ENCODE measurements around the gene DSCAM. TPM values are rescaled to one million over a fixed set of nuclear protein-coding genes. Genes with fewer than 3 reads are reported as not detected.

DSCAM gene
- total RNA-seq, 4 donors from 2014 or later, result not detected

DNA sequence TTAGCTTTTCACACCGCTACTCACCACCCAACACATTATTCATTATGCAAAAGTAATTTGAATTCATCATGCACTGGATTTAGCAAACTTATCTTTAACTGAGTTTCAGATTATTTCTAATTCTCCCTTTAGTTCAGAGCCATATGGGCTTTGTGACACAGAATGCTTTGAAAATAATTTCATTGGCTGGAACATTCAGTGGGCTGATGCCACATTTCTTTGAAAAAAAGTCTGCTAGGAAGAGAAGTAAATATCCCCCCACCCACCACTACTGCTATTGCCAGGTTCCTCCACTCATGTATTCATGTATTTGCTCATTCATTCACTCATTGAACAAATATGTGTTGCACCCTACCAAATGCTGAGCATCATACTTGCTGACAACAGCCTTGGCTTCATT is 280.5 kb downstream of the DSCAM start:
- no peak for TF ChIP-seq POLR2A (IDR thresholded peaks at IDR 0.05)
- TF ChIP-seq CTCF (IDR thresholded peaks at IDR 0.05), result no peak
- no peak for DNase-seq (ENCODE audit: low spot score in 2 of 2)
- H3K4me3 ChIP-seq (ENCODE audit: low read depth, poor library complexity, severe bottlenecking), result no peak overlapping the region
- intact Hi-C loops (cut with DNase I; ENCODE audit: low total_unique reads), result no loop called here
- 42 to 56% methylated on average over 1 of the region's 1 CpG for WGBS, 2 donors

DNA sequence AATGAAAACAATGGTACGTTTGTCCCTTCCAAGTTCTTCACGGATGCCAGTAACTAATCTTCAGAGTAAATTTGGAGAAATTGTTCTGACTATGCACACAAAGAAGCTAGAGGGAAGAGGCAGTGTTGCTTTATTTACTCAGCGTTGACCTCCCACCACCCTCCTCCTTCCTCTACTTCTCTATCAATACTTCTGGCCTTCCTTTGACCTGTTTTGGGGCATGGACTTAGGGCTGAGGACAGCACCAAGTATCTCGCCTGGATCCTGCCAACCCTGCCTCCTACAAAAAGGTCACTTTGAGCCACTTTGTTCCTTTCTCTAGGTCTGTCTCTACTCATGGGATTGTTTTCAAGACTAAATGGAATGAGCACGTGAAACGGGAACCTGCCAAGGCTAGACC is 282.6 kb downstream of the DSCAM start:
- intact Hi-C loops (cut with DNase I; ENCODE audit: low total_unique reads), result no loop called here

GRCh38 chr21:40563900-40564299 is 283.1 kb downstream of the DSCAM start:
- intact Hi-C loops (cut with DNase I; ENCODE audit: low total_unique reads), result no loop called here
- whole genome bisulfite sequencing, 2 donors, result 47 to 64% methylated on average over 4 of the region's 4 CpGs
- no peak for DNase-seq (ENCODE audit: low spot score in 2 of 2)
- TF ChIP-seq CTCF (IDR thresholded peaks at IDR 0.05), result no peak
- no peak for TF ChIP-seq POLR2A (IDR thresholded peaks at IDR 0.05)
- H3K4me3 ChIP-seq (ENCODE audit: low read depth, poor library complexity, severe bottlenecking), result no peak overlapping the region

More for the DNA sequence above, 282.6 kb downstream of the DSCAM start:
- WGBS, 2 donors, result 69 to 70% methylated on average over 6 of the region's 6 CpGs
- no peak overlapping the region for H3K4me3 ChIP-seq (ENCODE audit: low read depth, poor library complexity, severe bottlenecking)
- no peak for DNase-seq (ENCODE audit: low spot score in 2 of 2)
- TF ChIP-seq POLR2A (IDR thresholded peaks at IDR 0.05) (no peak), CTCF (IDR thresholded peaks at IDR 0.05) (no peak)

DNA sequence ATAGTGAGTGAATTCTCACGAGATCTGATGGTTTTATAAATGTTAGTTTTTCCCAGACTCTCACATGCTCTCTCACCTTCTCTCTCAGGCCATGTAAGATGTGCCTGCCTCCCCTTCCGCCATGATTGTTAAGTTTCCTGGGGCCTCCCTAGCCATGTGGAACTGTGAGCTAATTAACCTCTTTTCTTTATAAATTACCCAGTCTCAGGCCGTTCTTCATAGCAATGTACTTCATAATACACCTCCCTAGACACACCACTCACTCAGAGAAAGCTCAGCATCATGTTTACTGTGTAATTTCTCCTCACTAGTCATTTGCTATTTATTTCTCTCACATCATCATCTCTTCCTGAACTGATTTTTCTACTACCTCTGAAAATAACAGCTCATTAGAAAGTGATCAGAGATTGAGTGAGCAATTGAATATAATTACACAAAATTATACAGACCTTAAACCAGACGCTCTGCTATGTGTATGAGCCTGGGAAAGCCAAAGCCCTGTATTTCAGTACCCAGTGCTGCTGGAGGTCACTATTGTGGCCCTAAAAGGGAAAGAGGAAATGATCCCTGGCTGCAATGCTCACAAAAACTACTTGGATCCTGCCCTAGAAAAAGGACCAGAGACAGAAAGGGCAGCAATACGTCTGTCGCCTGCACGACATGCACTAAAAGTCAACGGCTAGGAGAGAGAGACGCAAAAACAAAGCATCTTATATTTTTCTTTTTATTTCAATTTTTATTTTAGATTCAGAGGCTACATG is 284.5 kb downstream of the DSCAM start:
- H3K4me3 ChIP-seq (ENCODE audit: low read depth, poor library complexity, severe bottlenecking), result no peak overlapping the region
- DNase-seq (ENCODE audit: low spot score in 2 of 2), result no peak
- TF ChIP-seq POLR2A (IDR thresholded peaks at IDR 0.05), result no peak
- TF ChIP-seq CTCF (IDR thresholded peaks at IDR 0.05), result no peak
- 73 to 77% methylated on average over 9 of the region's 9 CpGs for WGBS, 2 donors
- intact Hi-C loops (cut with DNase I; ENCODE audit: low total_unique reads), result no loop called here

DNA sequence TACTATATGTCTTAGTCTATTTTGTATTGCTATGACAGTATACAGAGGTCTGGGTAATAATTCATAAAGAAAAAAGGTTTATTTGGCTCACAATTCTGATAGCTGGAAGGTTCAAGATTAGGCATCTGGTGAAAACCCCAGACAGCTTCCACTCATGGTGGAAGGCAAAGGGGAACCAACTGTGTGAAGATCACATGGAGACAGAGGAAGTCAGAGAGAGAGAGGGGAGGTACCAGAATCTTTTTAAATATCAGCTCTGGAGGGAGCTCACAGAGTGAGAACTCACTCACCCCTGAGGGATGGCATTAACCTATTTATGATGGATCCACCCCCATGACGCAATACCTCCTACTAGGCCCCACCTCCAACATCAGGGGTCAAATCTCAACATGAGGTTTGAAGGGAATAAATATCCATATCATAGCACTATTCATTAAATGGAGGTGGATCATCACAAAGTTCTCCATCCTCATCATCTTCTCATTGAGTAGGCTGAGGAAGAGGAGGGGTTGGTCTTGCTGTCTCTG is 290.5 kb downstream of the DSCAM start:
- TF ChIP-seq CTCF (IDR thresholded peaks at IDR 0.05) (no peak), POLR2A (IDR thresholded peaks at IDR 0.05) (no peak)
- DNase-seq (ENCODE audit: low spot score in 2 of 2), result no peak
- 0 to 36% methylated on average over 1 of the region's 1 CpG for WGBS, 2 donors
- intact Hi-C loops (cut with DNase I; ENCODE audit: low total_unique reads), result no loop called here
- H3K4me3 ChIP-seq (ENCODE audit: low read depth, poor library complexity, severe bottlenecking), result no peak overlapping the region
